Mucosa of descending colon (tissue), 3 donors: ENCODE data around the gene PAPPA2. TPM values are rescaled to one million over a fixed set of nuclear protein-coding genes. Genes with fewer than 3 reads are reported as not detected.

Source experiments
- ATAC-seq: fragments of 200-7000 bp; cut with Tn5 transposase; one replicate; pipeline ENCODE4 v1.9.1; 2020; ENCODE audit warnings: mild to moderate bottlenecking, moderate library complexity
- DNase-seq, 3 donors: peaks; one replicate each; pipeline ENCODE4 v3.0.0-alpha.2; 2020
- H3K36me3 ChIP-seq: fragments of 200-600 bp; one replicate; pipeline ENCODE4 v1.8.0; 2021; ENCODE audit warnings: low read depth, mild to moderate bottlenecking
- H3K4me1 ChIP-seq: fragments of 200-600 bp; one replicate; pipeline ENCODE4 v1.8.0; 2021; ENCODE audit warnings: low read depth, mild to moderate bottlenecking
- H3K4me3 ChIP-seq: fragments of 200-600 bp; one replicate; pipeline ENCODE4 v1.8.0; 2021; ENCODE audit warnings: mild to moderate bottlenecking
- H3K9me3 ChIP-seq: fragments of 200-600 bp; one replicate; pipeline ENCODE4 v1.8.0; 2021; ENCODE audit warnings: mild to moderate bottlenecking
- intact Hi-C, 2 donors: fragments of 100-400 bp; cut with DNase I in 1 of 2; cut with micrococcal nuclease in 1 of 2; formaldehyde crosslinking; loops; one replicate each; pipeline versions ENCODE4 v1.11.0 to v1.11.1; 2022; cut with DNase I, micrococcal nuclease
- total RNA-seq, 3 donors: library from RNA; stranded (reverse); fragmentation: NEBNext Ultra II Directional in 2 of 3; extraction: Animal tissue kit (Norgen Biotek cat#: 25700) in 2 of 3; gene quantifications; one replicate each; pipeline versions ENCODE4 v1.2.1 to v1.2.4, GENCODE V29; 2021 to 2023
- TF ChIP-seq, protein P1 (sequence below): fragments of 200-600 bp; IDR thresholded peaks from one replicate; pipeline ENCODE4 v1.8.0; 2022; ENCODE audit warnings: antibody characterized with exemption, mild to moderate bottlenecking
- donor health status: DM: no; HTN: no; CAD: no; lungs with moderate emphysema.
- donor health status: DM: no; HTN: no; CAD: no.
- donor health status: DM: no; HTN: yes; CAD: no.

Gene PAPPA2
- total RNA-seq, 3 donors from 2014 or later = 1.0 to 5.1 (median 1.1) TPM

DNA sequence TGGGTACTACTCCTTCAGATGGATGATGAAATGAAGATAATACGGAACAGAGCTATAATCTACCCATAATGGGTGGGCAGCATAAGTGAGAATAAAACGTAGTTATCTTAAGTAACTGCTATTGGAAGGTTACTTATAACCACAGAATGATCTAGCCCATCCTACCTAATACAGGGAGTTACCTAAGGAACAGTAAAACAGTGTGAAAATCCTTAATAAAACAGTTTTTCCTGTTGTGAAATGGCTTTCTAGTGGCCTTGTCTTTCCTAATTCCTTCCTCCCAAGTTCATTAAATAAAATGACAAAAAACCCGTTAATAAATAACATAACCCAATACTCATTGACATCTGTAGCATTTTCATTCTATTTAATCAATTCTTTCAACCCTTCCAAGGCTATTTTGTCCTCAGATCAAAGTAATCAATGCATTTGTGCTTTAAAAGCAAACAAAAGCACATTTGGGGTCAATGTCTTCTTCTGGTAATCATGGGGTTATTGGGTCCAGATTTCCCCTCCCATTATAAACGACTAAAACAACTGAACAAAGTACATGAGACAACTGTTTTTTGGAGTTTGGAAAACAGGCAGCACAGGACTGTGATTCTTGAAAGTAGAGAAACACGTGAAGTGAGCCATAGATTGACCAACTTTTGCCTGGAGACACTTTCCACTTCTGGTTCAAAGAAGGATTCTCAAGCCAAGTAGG, 42.0 kb downstream of the PAPPA2 start:
- H3K9me3 ChIP-seq = no peaks in the 10 kb centered on the region
- TF ChIP-seq, protein P1, sequence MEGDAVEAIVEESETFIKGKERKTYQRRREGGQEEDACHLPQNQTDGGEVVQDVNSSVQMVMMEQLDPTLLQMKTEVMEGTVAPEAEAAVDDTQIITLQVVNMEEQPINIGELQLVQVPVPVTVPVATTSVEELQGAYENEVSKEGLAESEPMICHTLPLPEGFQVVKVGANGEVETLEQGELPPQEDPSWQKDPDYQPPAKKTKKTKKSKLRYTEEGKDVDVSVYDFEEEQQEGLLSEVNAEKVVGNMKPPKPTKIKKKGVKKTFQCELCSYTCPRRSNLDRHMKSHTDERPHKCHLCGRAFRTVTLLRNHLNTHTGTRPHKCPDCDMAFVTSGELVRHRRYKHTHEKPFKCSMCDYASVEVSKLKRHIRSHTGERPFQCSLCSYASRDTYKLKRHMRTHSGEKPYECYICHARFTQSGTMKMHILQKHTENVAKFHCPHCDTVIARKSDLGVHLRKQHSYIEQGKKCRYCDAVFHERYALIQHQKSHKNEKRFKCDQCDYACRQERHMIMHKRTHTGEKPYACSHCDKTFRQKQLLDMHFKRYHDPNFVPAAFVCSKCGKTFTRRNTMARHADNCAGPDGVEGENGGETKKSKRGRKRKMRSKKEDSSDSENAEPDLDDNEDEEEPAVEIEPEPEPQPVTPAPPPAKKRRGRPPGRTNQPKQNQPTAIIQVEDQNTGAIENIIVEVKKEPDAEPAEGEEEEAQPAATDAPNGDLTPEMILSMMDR = no peak
- DNase-seq (no peak), ATAC-seq (no peak)
- intact Hi-C loops = no loop called here
- H3K36me3 ChIP-seq = no peaks in the 10 kb centered on the region
- no peak overlapping the region for H3K4me3 ChIP-seq
- H3K4me1 ChIP-seq = no peaks in the 10 kb centered on the region

DNA sequence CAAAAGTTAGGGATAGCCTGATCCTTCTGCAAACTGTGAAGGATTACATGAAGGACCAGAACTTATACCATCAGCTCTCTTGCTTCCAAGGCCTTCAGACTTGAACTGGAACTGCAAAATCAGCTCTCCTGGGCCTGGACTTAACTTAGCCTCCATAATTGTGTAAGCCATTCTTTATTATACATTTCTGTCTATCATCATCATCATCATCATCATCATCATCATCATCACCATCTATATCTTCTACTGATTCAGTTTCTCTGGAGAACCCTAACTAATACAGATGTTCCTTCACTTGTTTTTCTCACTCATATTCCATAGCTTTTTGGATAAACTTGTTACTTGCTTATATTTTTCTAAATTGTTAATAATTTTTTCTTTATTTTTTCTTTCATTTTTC, 50.0 kb downstream of the PAPPA2 start:
- no peaks in the 10 kb centered on the region for H3K36me3 ChIP-seq
- no peaks in the 10 kb centered on the region for H3K9me3 ChIP-seq
- ATAC-seq = no peak
- DNase-seq = no peak
- no peaks in the 10 kb centered on the region for H3K4me1 ChIP-seq
- TF ChIP-seq, protein P1 = no peak
- intact Hi-C loops = no loop called here
- H3K4me3 ChIP-seq = no peak overlapping the region

GRCh38 chr1:176515310-176515709, 52.3 kb downstream of the PAPPA2 start:
- DNase-seq (no peak), ATAC-seq (no peak)
- Histone ChIP-seq H3K4me3 (no peak overlapping the region), H3K9me3 (no peaks in the 10 kb centered on the region), H3K4me1 (no peaks in the 10 kb centered on the region), H3K36me3 (no peaks in the 10 kb centered on the region)
- intact Hi-C loops = no loop called here
- TF ChIP-seq, protein P1 = no peak

GRCh38 chr1:176517484-176517883, 54.5 kb downstream of the PAPPA2 start:
- DNase-seq (no peak), ATAC-seq (no peak)
- no peak overlapping the region for H3K4me3 ChIP-seq
- no peaks in the 10 kb centered on the region for H3K9me3 ChIP-seq
- TF ChIP-seq, protein P1 = no peak
- intact Hi-C loops = no loop called here
- H3K4me1 ChIP-seq = no peaks in the 10 kb centered on the region
- H3K36me3 ChIP-seq = no peaks in the 10 kb centered on the region

- Histone ChIP-seq H3K4me3 (no peak overlapping the region), H3K36me3 (no peaks in the 10 kb centered on the region), H3K4me1 (no peaks in the 10 kb centered on the region), H3K9me3 (no peaks in the 10 kb centered on the region)
- ATAC-seq (no peak), DNase-seq (no peak)
- intact Hi-C loops = no loop called here
- TF ChIP-seq, protein P1 = no peak
These were observed 58.2 kb downstream of the PAPPA2 start for GRCh38 chr1:176521211-176521610.
